Measurements from ENCODE around the gene PRPF8. TPM values are rescaled to one million over a fixed set of nuclear protein-coding genes. Genes with fewer than 3 reads are reported as not detected.

Gene PRPF8
- total RNA-seq, 4 donors from 2014 or later = 138 to 390 (median 226) TPM

- DNase-seq = peak in 1 of 3 donors; percentile 39
These were observed 36.3 kb downstream of the PRPF8 start for GRCh38 chr17:1648173-1648962.

GRCh38 chr17:1647802-1648171 lies 36.9 kb downstream of the PRPF8 start:
- peaks cover 0 to 25% (median 0%) of the 10 kb centered on the region in 3 donors for H3K36me3 ChIP-seq
- no peaks in the 10 kb centered on the region for H3K27me3 ChIP-seq
- peak overlapping the region in 2 of 4 donors; percentile 91 to 95 for H3K4me3 ChIP-seq
- DNase-seq = no peak
- no peak for TF ChIP-seq POLR2A (IDR thresholded peaks at IDR 0.05)
- TF ChIP-seq CTCF (IDR thresholded peaks at IDR 0.05) = no peak
- peaks cover 8 to 48% (median 29%) of the 10 kb centered on the region in 4 donors for H3K4me1 ChIP-seq
- no peaks in the 10 kb centered on the region for H3K9me3 ChIP-seq
- H3K27ac ChIP-seq = peak overlapping the region in 3 of 4 donors; percentile 89 to 100 (median 100)

More at GRCh38 chr17:1648173-1648962, 36.3 kb downstream of the PRPF8 start:
- Histone ChIP-seq H3K36me3 (peaks cover 0 to 30% (median 0%) of the 10 kb centered on the region in 3 donors), H3K9me3 (no peaks in the 10 kb centered on the region), H3K4me1 (peaks cover 8 to 47% (median 28%) of the 10 kb centered on the region in 4 donors), H3K27ac (peak overlapping the region; percentile 79 to 100 (median 94)), H3K4me3 (peak overlapping the region; percentile 63 to 95 (median 78)), H3K27me3 (no peaks in the 10 kb centered on the region)
- TF ChIP-seq CTCF (IDR thresholded peaks at IDR 0.05) (peak in 3 of 6 experiments; percentile 89 to 97 (median 94)), POLR2A (IDR thresholded peaks at IDR 0.05) (no peak)

- Histone ChIP-seq H3K27ac (peak overlapping the region in 2 of 4 donors; percentile 26 to 55), H3K4me1 (peaks cover 8 to 47% (median 29%) of the 10 kb centered on the region in 4 donors)
- DNase-seq = no peak
These were observed 38.3 kb downstream of the PRPF8 start for GRCh38 chr17:1646199-1646875.

GRCh38 chr17:1645207-1646171 lies 39.2 kb downstream of the PRPF8 start, which contains the start of gene SCARF1:
Gene SCARF1 (minus strand): TSS chr17:1645732. CDS start chr17:1645697, 35 bp downstream.
- no peak for DNase-seq
- Histone ChIP-seq H3K27ac (peak within 1 kb of the TSS; percentile 26 to 77 (median 44)), H3K4me3 (peak within 1 kb of the TSS in 2 of 4 donors; percentile 36 to 42), H3K36me3 (peaks cover 0 to 2% (median 0%) of the 10 kb centered on the region in 3 donors), H3K9me3 (no peaks in the 10 kb centered on the region), H3K27me3 (no peaks in the 10 kb centered on the region), H3K4me1 (peaks cover 5 to 39% (median 26%) of the 10 kb centered on the region in 4 donors)
- TF ChIP-seq POLR2A (IDR thresholded peaks at IDR 0.05) (no peak), CTCF (IDR thresholded peaks at IDR 0.05) (no peak)

More at GRCh38 chr17:1646199-1646875, 38.3 kb downstream of the PRPF8 start:
- Histone ChIP-seq H3K27me3 (no peaks in the 10 kb centered on the region), H3K36me3 (peaks cover 0 to 10% (median 0%) of the 10 kb centered on the region in 3 donors), H3K9me3 (no peaks in the 10 kb centered on the region), H3K4me3 (no peak overlapping the region)
- TF ChIP-seq CTCF (IDR thresholded peaks at IDR 0.05) (no peak), POLR2A (IDR thresholded peaks at IDR 0.05) (no peak)
